HCEC 1CT (cell line): ENCODE results near the gene SMARCA4.

Experiments
- DNase-seq: peaks from one replicate; pipeline ENCODE4 v3.0.0-alpha.2; 2017

The SMARCA4 gene

DNA sequence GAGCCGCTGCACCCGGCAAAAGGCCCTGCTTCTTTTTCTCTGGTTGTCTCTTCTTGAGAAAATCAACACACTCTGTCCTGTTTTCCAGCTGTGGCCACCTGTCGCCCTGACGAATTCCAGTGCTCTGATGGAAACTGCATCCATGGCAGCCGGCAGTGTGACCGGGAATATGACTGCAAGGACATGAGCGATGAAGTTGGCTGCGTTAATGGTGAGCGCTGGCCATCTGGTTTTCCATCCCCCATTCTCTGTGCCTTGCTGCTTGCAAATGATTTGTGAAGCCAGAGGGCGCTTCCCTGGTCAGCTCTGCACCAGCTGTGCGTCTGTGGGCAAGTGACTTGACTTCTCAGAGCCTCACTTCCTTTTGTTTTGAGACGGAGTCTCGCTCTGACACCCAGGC, 145.6 kb downstream of the SMARCA4 start:
- DNase-seq: no peak

DNA sequence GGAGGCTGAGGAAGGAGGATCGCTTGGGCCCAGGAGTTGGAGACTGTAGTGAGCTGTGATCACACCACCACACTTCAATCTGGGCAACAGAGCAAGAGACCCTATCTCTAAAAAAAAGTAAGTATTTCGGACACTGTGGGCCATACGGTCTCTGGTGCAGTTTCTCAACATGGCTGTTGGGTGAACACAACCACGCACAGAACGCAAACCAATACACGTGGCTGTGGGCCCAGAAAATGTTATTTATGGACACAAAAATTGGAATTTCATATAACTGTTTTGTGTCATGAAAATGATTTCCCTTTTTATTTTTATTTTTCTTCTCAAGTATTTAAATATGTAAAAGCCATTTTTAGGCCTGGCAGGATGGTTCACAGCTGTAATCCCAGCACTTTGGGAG, 147.9 kb downstream of the SMARCA4 start:
- no peak for DNase-seq

- no peak for DNase-seq
These were observed 150.4 kb downstream of the SMARCA4 start for GRCh38 chr19:11111117-11111770.

DNA sequence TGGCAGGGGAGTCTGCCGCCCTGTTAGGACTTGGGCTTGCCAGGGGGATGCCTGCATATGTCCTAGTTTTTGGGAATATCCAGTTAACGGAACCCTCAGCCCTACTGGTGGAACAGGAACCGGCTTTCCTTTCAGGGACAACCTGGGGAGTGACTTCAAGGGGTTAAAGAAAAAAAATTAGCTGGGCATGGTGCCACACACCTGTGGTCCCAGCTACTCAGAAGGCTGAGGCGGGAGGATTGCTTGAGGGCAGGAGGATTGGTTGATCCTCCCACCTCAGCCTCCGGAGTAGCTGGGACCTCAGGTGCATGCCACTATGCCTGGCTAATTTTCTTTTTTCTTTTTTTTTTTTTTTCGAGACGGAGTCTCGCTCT, 150.9 kb downstream of the SMARCA4 start:
- no peak for DNase-seq
